ENCODE results near the gene ANKRD53. TPM values are rescaled to one million over a fixed set of nuclear protein-coding genes. Genes with fewer than 3 reads are reported as not detected.

Gene ANKRD53
- total and polyA plus RNA-seq, 9 of the 15 experiments (the other 6 are each of a cell fraction or from before 2014, with no cell fraction given): 0.18 TPM; not detected in 8

DNA sequence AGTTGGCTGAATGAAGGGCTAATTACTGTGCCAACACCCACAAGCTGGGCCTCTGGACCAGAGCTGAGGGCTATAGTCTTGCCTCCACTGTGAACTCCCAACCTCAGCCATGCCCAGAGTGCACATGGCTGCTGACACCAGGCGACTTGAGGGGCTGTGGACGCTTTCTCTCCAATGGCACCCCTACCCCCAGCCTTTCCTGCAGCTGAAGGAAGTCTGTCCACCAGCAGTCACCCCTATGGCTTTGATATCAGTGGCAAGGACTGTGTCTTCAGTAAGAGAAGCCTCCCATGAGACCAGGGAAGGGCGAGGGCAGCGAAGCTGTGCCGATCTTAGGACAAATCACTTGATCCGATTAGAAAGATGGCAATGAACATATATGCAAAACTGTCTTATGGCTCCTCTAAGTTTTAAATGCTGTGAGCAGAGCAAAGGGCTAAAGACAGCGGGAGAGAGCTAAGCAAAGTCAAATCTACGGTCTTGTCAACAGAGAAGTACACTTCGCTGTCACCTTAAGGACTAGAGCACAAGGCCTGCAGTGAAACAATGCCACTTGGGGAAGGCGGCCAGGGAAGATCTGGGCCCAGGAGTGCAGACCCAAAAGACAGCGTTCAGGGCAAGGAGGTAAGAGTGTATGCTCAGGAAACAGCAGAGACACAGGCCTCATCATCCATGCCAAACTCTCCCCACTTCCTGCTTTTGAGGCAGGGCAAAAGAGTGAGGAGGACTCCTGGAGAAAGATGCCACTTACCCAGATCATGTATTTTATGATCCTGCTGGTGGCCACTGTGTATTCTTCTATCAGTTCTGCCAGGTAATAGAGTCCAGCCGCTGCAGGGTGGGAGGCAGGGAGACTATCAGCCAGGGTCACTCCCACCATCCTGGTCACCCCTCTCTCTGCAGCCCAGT, 14.8 kb downstream of the ANKRD53 start:
- TF ChIP-seq SMARCB1 (IDR thresholded peaks at IDR 0.05; ENCODE audit: insufficient read length, low read depth): no peak
- TF ChIP-seq SMARCC2 (IDR thresholded peaks at IDR 0.05; ENCODE audit: low read depth): no peak
- TF ChIP-seq, protein P1, sequence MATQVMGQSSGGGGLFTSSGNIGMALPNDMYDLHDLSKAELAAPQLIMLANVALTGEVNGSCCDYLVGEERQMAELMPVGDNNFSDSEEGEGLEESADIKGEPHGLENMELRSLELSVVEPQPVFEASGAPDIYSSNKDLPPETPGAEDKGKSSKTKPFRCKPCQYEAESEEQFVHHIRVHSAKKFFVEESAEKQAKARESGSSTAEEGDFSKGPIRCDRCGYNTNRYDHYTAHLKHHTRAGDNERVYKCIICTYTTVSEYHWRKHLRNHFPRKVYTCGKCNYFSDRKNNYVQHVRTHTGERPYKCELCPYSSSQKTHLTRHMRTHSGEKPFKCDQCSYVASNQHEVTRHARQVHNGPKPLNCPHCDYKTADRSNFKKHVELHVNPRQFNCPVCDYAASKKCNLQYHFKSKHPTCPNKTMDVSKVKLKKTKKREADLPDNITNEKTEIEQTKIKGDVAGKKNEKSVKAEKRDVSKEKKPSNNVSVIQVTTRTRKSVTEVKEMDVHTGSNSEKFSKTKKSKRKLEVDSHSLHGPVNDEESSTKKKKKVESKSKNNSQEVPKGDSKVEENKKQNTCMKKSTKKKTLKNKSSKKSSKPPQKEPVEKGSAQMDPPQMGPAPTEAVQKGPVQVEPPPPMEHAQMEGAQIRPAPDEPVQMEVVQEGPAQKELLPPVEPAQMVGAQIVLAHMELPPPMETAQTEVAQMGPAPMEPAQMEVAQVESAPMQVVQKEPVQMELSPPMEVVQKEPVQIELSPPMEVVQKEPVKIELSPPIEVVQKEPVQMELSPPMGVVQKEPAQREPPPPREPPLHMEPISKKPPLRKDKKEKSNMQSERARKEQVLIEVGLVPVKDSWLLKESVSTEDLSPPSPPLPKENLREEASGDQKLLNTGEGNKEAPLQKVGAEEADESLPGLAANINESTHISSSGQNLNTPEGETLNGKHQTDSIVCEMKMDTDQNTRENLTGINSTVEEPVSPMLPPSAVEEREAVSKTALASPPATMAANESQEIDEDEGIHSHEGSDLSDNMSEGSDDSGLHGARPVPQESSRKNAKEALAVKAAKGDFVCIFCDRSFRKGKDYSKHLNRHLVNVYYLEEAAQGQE (IDR thresholded peaks at IDR 0.05; ENCODE audit: borderline replicate concordance): no peak
- TF ChIP-seq, protein P1 (CRISPR knock-in tag; IDR thresholded peaks at IDR 0.05; ENCODE audit: low read depth): no peak
- no peak for TF ChIP-seq TCF3 (CRISPR knock-in tag; IDR thresholded peaks at IDR 0.05)
- Histone ChIP-seq H4K20me1 (replicated peaks; ENCODE audit: control insufficient read depth, insufficient read depth, low read length) (peaks cover 9% of the 10 kb centered on the region; the same call in 1 of the 2 replicates), H3K9me1 (ENCODE audit: control insufficient read depth, insufficient read depth, low read length) (no peaks in the 10 kb centered on the region), H2AFZ (ENCODE audit: low read depth, low read length) (no peak overlapping the region), H3K36me3 (ENCODE audit: control insufficient read depth, insufficient read depth, low read length) (peaks cover 47% of the 10 kb centered on the region), H3K4me3 (peak overlapping the region; percentile 87), H3K4me2 (ENCODE audit: insufficient read depth, low read length) (peak overlapping the region; percentile 89), H3K27me3 (ENCODE audit: control insufficient read depth in 2 of 2, insufficient read depth in 2 of 2, low read length in 2 of 2) (no peaks in the 10 kb centered on the region), H3K9me3 (replicated peaks; ENCODE audit: control insufficient read depth, insufficient read depth, low read depth, low read length) (no peaks in the 10 kb centered on the region), H3K79me2 (ENCODE audit: control insufficient read depth, insufficient read depth, low read length) (peaks cover 20% of the 10 kb centered on the region), H3K9ac (ENCODE audit: insufficient read depth in 1 of 2, low read depth in 2 of 2, low read length in 2 of 2) (peak overlapping the region; percentile 76 to 99), H3K4me1 (replicated peaks in 1 of 2; ENCODE audit: control insufficient read depth in 2 of 2, insufficient read depth in 2 of 2, low read length in 2 of 2) (peaks cover 12 to 22% of the 10 kb centered on the region in 2 experiments; a peak in 4 of 5 replicates), H3K27ac (ENCODE audit: extremely low read depth, low read depth, low read length) (peak overlapping the region; percentile 65; the same call in 1 of the 3 replicates)
- DNase-seq (ENCODE audit: extremely low read depth in 1 of 4, low spot score in 3 of 4) (peak in 2 of 4 experiments; percentile 7 to 9), ATAC-seq (no peak), FAIRE-seq (peak; percentile 19)
- intact Hi-C loops (cut with micrococcal nuclease): loop anchor here (10.0 kb wide), 1 partner anchor 142 kb away; the partner anchor contains the start of genes MCEE and MPHOSPH10
- CTCF ChIA-PET (ENCODE audit: low intra/inter-chr PET ratio): no interaction called here
- POLR2A ChIA-PET: no interaction called here
- in situ Hi-C loops (cut with MboI): no loop called here
- WGBS (ENCODE audit: insufficient coverage, low coverage, missing lambda C conversion rate): 72% methylated on average over 12 of the region's 12 CpGs
- BruUV-seq (replicated peaks): TSS peak; percentile 44

All from K562 (cell line).